Measurements from ENCODE around the gene MORN1.

- TF ChIP-seq, protein P1, sequence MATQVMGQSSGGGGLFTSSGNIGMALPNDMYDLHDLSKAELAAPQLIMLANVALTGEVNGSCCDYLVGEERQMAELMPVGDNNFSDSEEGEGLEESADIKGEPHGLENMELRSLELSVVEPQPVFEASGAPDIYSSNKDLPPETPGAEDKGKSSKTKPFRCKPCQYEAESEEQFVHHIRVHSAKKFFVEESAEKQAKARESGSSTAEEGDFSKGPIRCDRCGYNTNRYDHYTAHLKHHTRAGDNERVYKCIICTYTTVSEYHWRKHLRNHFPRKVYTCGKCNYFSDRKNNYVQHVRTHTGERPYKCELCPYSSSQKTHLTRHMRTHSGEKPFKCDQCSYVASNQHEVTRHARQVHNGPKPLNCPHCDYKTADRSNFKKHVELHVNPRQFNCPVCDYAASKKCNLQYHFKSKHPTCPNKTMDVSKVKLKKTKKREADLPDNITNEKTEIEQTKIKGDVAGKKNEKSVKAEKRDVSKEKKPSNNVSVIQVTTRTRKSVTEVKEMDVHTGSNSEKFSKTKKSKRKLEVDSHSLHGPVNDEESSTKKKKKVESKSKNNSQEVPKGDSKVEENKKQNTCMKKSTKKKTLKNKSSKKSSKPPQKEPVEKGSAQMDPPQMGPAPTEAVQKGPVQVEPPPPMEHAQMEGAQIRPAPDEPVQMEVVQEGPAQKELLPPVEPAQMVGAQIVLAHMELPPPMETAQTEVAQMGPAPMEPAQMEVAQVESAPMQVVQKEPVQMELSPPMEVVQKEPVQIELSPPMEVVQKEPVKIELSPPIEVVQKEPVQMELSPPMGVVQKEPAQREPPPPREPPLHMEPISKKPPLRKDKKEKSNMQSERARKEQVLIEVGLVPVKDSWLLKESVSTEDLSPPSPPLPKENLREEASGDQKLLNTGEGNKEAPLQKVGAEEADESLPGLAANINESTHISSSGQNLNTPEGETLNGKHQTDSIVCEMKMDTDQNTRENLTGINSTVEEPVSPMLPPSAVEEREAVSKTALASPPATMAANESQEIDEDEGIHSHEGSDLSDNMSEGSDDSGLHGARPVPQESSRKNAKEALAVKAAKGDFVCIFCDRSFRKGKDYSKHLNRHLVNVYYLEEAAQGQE (IDR thresholded peaks at IDR 0.05; ENCODE audit: unreplicated experiment): no peak
- TF ChIP-seq POLR2AphosphoS5 (IDR thresholded peaks at IDR 0.05; ENCODE audit: low read depth) (no peak), CTCF (conservative IDR thresholded peaks at IDR 0.05; ENCODE audit: low read depth in 2 of 2) (no peak), EZH2phosphoT487 (IDR thresholded peaks at IDR 0.05; ENCODE audit: unreplicated experiment) (no peak)
These were observed 11.5 kb downstream of the MORN1 start for GRCh38 chr1:2379733-2380404.

All from GM23338 (cell line).